ENCODE results near the gene U2AF2.

DNA sequence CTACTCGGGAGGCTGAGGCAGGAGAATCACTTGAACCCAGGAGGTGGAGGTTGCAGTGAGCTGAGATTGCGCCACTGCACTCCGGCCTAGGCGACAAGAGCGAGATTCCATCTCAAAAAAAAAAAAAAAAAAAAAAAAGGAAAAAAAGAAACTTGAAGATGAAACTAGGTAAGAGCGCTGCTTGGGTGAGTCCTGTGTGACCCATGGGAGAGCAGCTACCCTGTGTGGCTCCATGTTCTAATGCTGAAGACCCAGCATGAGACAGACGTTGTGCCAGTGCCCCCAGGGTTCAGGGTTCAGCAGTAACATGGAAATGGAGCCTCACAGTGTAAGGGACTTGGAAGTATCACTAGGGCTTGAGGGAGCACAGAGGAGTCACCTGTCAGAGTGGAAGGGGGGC lies 36.4 kb upstream of the U2AF2 start:
- TF ChIP-seq, protein P1, sequence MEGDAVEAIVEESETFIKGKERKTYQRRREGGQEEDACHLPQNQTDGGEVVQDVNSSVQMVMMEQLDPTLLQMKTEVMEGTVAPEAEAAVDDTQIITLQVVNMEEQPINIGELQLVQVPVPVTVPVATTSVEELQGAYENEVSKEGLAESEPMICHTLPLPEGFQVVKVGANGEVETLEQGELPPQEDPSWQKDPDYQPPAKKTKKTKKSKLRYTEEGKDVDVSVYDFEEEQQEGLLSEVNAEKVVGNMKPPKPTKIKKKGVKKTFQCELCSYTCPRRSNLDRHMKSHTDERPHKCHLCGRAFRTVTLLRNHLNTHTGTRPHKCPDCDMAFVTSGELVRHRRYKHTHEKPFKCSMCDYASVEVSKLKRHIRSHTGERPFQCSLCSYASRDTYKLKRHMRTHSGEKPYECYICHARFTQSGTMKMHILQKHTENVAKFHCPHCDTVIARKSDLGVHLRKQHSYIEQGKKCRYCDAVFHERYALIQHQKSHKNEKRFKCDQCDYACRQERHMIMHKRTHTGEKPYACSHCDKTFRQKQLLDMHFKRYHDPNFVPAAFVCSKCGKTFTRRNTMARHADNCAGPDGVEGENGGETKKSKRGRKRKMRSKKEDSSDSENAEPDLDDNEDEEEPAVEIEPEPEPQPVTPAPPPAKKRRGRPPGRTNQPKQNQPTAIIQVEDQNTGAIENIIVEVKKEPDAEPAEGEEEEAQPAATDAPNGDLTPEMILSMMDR (conservative IDR thresholded peaks at IDR 0.05; ENCODE audit: low read length): no peak
- no peak for TF ChIP-seq EZH2phosphoT487 (IDR thresholded peaks at IDR 0.05; ENCODE audit: borderline replicate concordance, low read depth, low read length)

All from OCI-LY7 (cell line).